Measurements from ENCODE around the gene MRRF.
"Not testable (repeated sequence)": the region's sequence is repeated elsewhere in the genome, so short reads cannot be mapped to it uniquely, and the experiment has no call there.

DNA sequence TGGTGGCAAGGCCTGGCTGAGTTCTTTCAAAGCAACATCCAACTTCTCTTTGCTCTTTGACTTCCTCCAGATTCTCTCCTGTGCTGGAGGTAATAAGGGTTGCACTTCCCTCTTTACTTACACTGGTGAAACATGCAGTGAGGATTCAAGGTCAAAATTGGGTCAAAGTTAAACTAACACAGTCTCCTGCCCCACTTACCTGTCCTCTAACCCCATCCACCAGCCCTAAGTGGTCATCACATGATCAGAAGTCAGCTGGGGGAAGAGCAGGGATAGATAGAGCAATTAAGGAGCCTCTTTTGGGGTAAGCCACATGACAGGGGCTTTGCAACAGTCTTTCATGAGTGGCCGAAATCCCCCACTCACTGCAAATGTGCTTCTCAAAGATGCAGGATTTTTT is 60.0 kb downstream of the MRRF start:
- TF ChIP-seq, protein P1, sequence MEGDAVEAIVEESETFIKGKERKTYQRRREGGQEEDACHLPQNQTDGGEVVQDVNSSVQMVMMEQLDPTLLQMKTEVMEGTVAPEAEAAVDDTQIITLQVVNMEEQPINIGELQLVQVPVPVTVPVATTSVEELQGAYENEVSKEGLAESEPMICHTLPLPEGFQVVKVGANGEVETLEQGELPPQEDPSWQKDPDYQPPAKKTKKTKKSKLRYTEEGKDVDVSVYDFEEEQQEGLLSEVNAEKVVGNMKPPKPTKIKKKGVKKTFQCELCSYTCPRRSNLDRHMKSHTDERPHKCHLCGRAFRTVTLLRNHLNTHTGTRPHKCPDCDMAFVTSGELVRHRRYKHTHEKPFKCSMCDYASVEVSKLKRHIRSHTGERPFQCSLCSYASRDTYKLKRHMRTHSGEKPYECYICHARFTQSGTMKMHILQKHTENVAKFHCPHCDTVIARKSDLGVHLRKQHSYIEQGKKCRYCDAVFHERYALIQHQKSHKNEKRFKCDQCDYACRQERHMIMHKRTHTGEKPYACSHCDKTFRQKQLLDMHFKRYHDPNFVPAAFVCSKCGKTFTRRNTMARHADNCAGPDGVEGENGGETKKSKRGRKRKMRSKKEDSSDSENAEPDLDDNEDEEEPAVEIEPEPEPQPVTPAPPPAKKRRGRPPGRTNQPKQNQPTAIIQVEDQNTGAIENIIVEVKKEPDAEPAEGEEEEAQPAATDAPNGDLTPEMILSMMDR (IDR thresholded peaks at IDR 0.05) = not testable (repeated sequence)
- TF ChIP-seq POLR2A (IDR thresholded peaks at IDR 0.05) = not testable (repeated sequence)
